Keratinocyte (primary cell): ENCODE measurements around the gene FRAS1. TPM values are rescaled to one million over a fixed set of nuclear protein-coding genes. Genes with fewer than 3 reads are reported as not detected.

Experiments
- DNase-seq: peaks from one replicate; pipeline ENCODE4 v3.0.0-alpha.2; 2011; ENCODE audit warnings: low read depth, missing footprints, low spot score
- FAIRE-seq: peaks from 2 replicates; lab custom pipeline; 2011; peaks lifted over from hg19 to GRCh38; lab: Jason Lieb, UNC
- H2AFZ ChIP-seq: 2 replicates; pipeline ENCODE4 v1.6.0; 2012; ENCODE audit warnings: low read length, control low read depth, inconsistent platforms; ENCODE audit not compliant: control insufficient read depth
- H3K27ac ChIP-seq: 2 replicates; pipeline ENCODE4 v1.5.1; 2011; ENCODE audit warnings: low read length; ENCODE audit not compliant: control insufficient read depth, insufficient read depth
- H3K27me3 ChIP-seq: 3 replicates; pipeline ENCODE4 v1.6.0; 2011; ENCODE audit warnings: low read length; ENCODE audit not compliant: control insufficient read depth, insufficient read depth; ENCODE audit errors: extremely low read depth
- H3K36me3 ChIP-seq, 2 experiments: 2 replicates in 1 of 2; 3 replicates in 1 of 2; pipeline ENCODE4 v1.5.1; 2011; ENCODE audit warnings: low read length in 2 of 2, mild to moderate bottlenecking in 1 of 2; ENCODE audit not compliant: control insufficient read depth in 2 of 2, insufficient read depth in 2 of 2; ENCODE audit errors: extremely low read depth in 1 of 2
- H3K4me1 ChIP-seq: 3 replicates; pipeline ENCODE4 v1.5.1; 2011; ENCODE audit warnings: low read length; ENCODE audit not compliant: control insufficient read depth, insufficient read depth; ENCODE audit errors: extremely low read depth
- H3K4me2 ChIP-seq: 3 replicates; pipeline ENCODE4 v1.6.0; 2011; ENCODE audit warnings: low read depth, low read length; ENCODE audit not compliant: control insufficient read depth, insufficient read depth; ENCODE audit errors: extremely low read depth
- H3K4me3 ChIP-seq, 3 experiments: fragments of 200-600 bp in 1 of 3; sonication (generic) in 1 of 3; 2 replicates in 2 of 3; 3 replicates in 1 of 3; pipeline ENCODE4 v1.5.1; 2011 to 2016; ENCODE audit warnings: low read length in 3 of 3, mild to moderate bottlenecking in 3 of 3, control low read depth in 2 of 3, inconsistent platforms in 1 of 3, low read depth in 1 of 3, mixed read lengths in 1 of 3, mixed run types in 1 of 3, moderate library complexity in 1 of 3; ENCODE audit not compliant: control insufficient read depth in 2 of 3, insufficient read depth in 2 of 3; ENCODE audit errors: extremely low read depth in 1 of 3
- H3K79me2 ChIP-seq: 2 replicates; pipeline ENCODE4 v1.6.0; 2012; ENCODE audit warnings: low read length; ENCODE audit not compliant: control insufficient read depth, insufficient read depth
- H3K9ac ChIP-seq: 3 replicates; pipeline ENCODE4 v1.6.0; 2011; ENCODE audit warnings: low read length; ENCODE audit not compliant: control insufficient read depth, insufficient read depth; ENCODE audit errors: extremely low read depth
- H3K9me1 ChIP-seq: 3 replicates; pipeline ENCODE4 v1.6.0; 2011; ENCODE audit warnings: low read length; ENCODE audit not compliant: control insufficient read depth, insufficient read depth; ENCODE audit errors: extremely low read depth
- H3K9me3 ChIP-seq: 2 replicates; pipeline ENCODE4 v1.5.1; 2012; ENCODE audit warnings: low read depth, low read length; ENCODE audit not compliant: control insufficient read depth
- H4K20me1 ChIP-seq: 3 replicates; pipeline ENCODE4 v1.6.0; 2011; ENCODE audit warnings: low read length; ENCODE audit not compliant: control insufficient read depth, insufficient read depth; ENCODE audit errors: extremely low read depth
- CTCF ChIP-seq, 3 experiments: IDR thresholded peaks in 1 of 3; conservative IDR thresholded peaks in 1 of 3; optimal IDR thresholded peaks in 1 of 3; 2 replicates in 2 of 3; 3 replicates in 1 of 3; pipeline versions ENCODE3 to v1.5.1; 2011; ENCODE audit warnings: low read length in 3 of 3, mild to moderate bottlenecking in 3 of 3, moderate library complexity in 2 of 3, control low read depth in 1 of 3, inconsistent platforms in 1 of 3; ENCODE audit not compliant: insufficient read depth in 2 of 3; ENCODE audit errors: extremely low read depth in 1 of 3
- EZH2 ChIP-seq: IDR thresholded peaks from one replicate; pipeline ENCODE4 v1.6.1; 2012; ENCODE audit warnings: inconsistent platforms, mild to moderate bottlenecking, low read length, moderate library complexity
- dilution Hi-C: fragments of 300-500 bp; cut with MboI; formaldehyde crosslinking; loops from one replicate; pipeline ENCODE4 v1.7.0; 2020; ENCODE audit warnings: low sequenced_read_pairs; ENCODE audit not compliant: extremely low pct_ligation_motif_present
- polyA plus RNA-seq, 5 experiments: library from polyadenylated mRNA; depleted of rRNA in 3 of 5; stranded (reverse) in 3 of 5; stranded (forward) in 1 of 5; unstranded in 1 of 5; fragments of >200 nt; gene quantifications; 1 replicate in 1 of 5; 2 replicates in 3 of 5; 3 replicates in 1 of 5; pipeline versions ENCODE4 v1.2.1 to v1.2.3, GENCODE V29; 2011 to 2012; ENCODE audit warnings: missing spikeins in 2 of 5, low read depth in 1 of 5, low replicate concordance in 1 of 5

FRAS1 gene
- polyA plus RNA-seq, 1 donor (not counting 4 experiments of a cell fraction or from before 2014, with no cell fraction given), result 3.5 TPM

DNA sequence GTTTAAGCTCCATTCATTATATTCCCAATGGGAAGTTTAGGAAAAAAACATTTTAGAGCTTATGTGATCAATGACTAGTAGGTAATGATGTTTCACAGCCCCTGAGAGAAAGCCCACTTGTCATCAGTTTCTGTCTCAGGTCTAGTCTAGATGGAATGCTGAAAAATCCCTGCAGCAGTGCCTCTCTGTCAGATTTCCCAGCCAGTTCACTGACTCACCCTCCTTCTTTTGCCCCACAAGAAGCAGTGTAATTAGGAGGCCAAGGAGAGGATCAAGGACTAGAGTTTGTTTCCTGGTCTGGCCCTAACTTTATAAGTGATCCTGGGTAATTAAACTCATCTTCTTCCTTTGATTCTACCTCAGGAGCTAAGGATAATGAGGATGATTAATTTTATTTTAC is 375.8 kb downstream of the FRAS1 start:
- H3K9ac ChIP-seq, result no peak overlapping the region
- DNase-seq, result no peak
- H3K27ac ChIP-seq, result no peak overlapping the region
- H3K4me3 ChIP-seq, result no peak overlapping the region
- no peak for TF ChIP-seq EZH2
- TF ChIP-seq CTCF (optimal IDR thresholded peaks at IDR 0.05 in 1 of 3, IDR thresholded peaks at IDR 0.05 in 1 of 3, conservative IDR thresholded peaks at IDR 0.05 in 1 of 3; ENCODE audit: extremely low read depth in 1 of 3, insufficient read depth in 2 of 3, low read length in 3 of 3), result no peak
- no peak overlapping the region for H3K4me2 ChIP-seq
- peaks cover 0 to 2% of the 10 kb centered on the region in 2 experiments for H3K36me3 ChIP-seq
- H3K27me3 ChIP-seq, result no peaks in the 10 kb centered on the region
- H3K9me3 ChIP-seq, result no peaks in the 10 kb centered on the region
- no peak for FAIRE-seq
- H3K4me1 ChIP-seq, result no peaks in the 10 kb centered on the region
- no peaks in the 10 kb centered on the region for H4K20me1 ChIP-seq
- H3K79me2 ChIP-seq, result no peaks in the 10 kb centered on the region
- dilution Hi-C loops, result no loop called here
- no peak overlapping the region for H2AFZ ChIP-seq
- no peaks in the 10 kb centered on the region for H3K9me1 ChIP-seq

DNA sequence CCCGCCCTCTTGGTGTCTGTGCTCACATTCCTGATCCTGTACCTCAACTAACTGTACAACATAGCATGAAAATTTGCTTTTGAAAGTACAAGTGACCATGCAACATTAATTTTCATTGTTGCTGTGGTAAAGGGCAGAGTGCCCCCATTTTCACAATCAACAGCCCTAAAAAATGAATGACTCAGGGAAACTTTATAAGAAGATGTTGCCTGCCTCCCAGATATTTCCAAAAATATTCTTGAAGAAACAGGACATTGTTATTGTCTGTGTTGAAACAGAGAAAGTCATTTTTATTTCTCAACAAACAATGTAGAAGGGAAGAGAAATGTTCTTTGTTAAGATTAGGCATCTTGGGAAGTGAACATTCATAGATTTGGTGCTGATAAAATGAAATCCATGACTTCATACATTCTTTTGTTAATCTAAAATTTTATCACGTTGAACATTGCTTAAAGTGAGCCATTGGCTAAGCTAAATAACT is 380.5 kb downstream of the FRAS1 start:
- no peak for DNase-seq
- Histone ChIP-seq H3K4me1 (no peaks in the 10 kb centered on the region), H3K9me3 (no peaks in the 10 kb centered on the region), H4K20me1 (no peaks in the 10 kb centered on the region), H3K9ac (no peak overlapping the region), H3K4me3 (no peak overlapping the region), H3K27ac (no peak overlapping the region), H3K4me2 (no peak overlapping the region), H3K9me1 (no peaks in the 10 kb centered on the region), H3K36me3 (peaks cover 0 to 1% of the 10 kb centered on the region in 2 experiments), H3K27me3 (no peaks in the 10 kb centered on the region), H2AFZ (no peak overlapping the region), H3K79me2 (no peaks in the 10 kb centered on the region)
- no peak for FAIRE-seq
- no peak for TF ChIP-seq EZH2
- no peak for TF ChIP-seq CTCF (optimal IDR thresholded peaks at IDR 0.05 in 1 of 3, IDR thresholded peaks at IDR 0.05 in 1 of 3, conservative IDR thresholded peaks at IDR 0.05 in 1 of 3; ENCODE audit: extremely low read depth in 1 of 3, insufficient read depth in 2 of 3, low read length in 3 of 3)
- dilution Hi-C loops, result no loop called here
